Measurements from ENCODE around the gene BTBD10. TPM values are rescaled to one million over a fixed set of nuclear protein-coding genes. Genes with fewer than 3 reads are reported as not detected.

Gene BTBD10
- total RNA-seq, 1 donor from 2014 or later = 21.9 TPM

GRCh38 chr11:13473013-13473722, 10.1 kb upstream of the BTBD10 start:
- no peaks in the 10 kb centered on the region for H3K36me3 ChIP-seq
- H3K27me3 ChIP-seq = no peaks in the 10 kb centered on the region
- ATAC-seq = no peak
- H3K4me3 ChIP-seq = no peak overlapping the region
- no peak overlapping the region for H3K27ac ChIP-seq
- no peak for DNase-seq
- no peak for TF ChIP-seq CTCF (IDR thresholded peaks at IDR 0.05)
- no peaks in the 10 kb centered on the region for H3K4me1 ChIP-seq
- intact Hi-C loops (cut with DNase I) = no loop called here
- no peaks in the 10 kb centered on the region for H3K9me3 ChIP-seq

- Histone ChIP-seq H3K36me3 (no peaks in the 10 kb centered on the region), H3K4me1 (no peaks in the 10 kb centered on the region), H3K27ac (no peak overlapping the region), H3K9me3 (no peaks in the 10 kb centered on the region), H3K27me3 (no peaks in the 10 kb centered on the region), H3K4me3 (no peak overlapping the region)
- DNase-seq = no peak
- no peak for TF ChIP-seq CTCF (IDR thresholded peaks at IDR 0.05)
- ATAC-seq = no peak
- intact Hi-C loops (cut with DNase I) = no loop called here
These were observed 5.7 kb upstream of the BTBD10 start for GRCh38 chr11:13468750-13469149.

GRCh38 chr11:13465909-13466371, 2.9 kb upstream of the BTBD10 start:
- ATAC-seq = no peak
- no peaks in the 10 kb centered on the region for H3K27me3 ChIP-seq
- intact Hi-C loops (cut with DNase I) = no loop called here
- H3K4me3 ChIP-seq = no peak overlapping the region
- peaks cover 13% of the 10 kb centered on the region for H3K4me1 ChIP-seq
- DNase-seq = no peak
- H3K36me3 ChIP-seq = no peaks in the 10 kb centered on the region
- H3K9me3 ChIP-seq = no peaks in the 10 kb centered on the region
- peak; percentile 68 for TF ChIP-seq CTCF (IDR thresholded peaks at IDR 0.05)
- no peak overlapping the region for H3K27ac ChIP-seq

- Histone ChIP-seq H3K27ac (peak overlapping the region; percentile 87), H3K36me3 (no peaks in the 10 kb centered on the region), H3K9me3 (no peaks in the 10 kb centered on the region), H3K4me3 (peak overlapping the region; percentile 74), H3K27me3 (no peaks in the 10 kb centered on the region), H3K4me1 (peaks cover 21% of the 10 kb centered on the region)
- DNase-seq (no peak), ATAC-seq (no peak)
- no peak for TF ChIP-seq CTCF (IDR thresholded peaks at IDR 0.05)
- intact Hi-C loops (cut with DNase I) = no loop called here
These were observed 813 bp upstream of the BTBD10 start for GRCh38 chr11:13463779-13464290.

GRCh38 chr11:13462311-13462900, 616 bp downstream of the BTBD10 start:
- no peak for DNase-seq
- intact Hi-C loops (cut with DNase I) = no loop called here
- ATAC-seq = peak; percentile 59

More at GRCh38 chr11:13462311-13462900, 616 bp downstream of the BTBD10 start:
- Histone ChIP-seq H3K4me3 (peak overlapping the region; percentile 74), H3K4me1 (peaks cover 21% of the 10 kb centered on the region), H3K9me3 (no peaks in the 10 kb centered on the region), H3K27ac (peak overlapping the region; percentile 87), H3K27me3 (no peaks in the 10 kb centered on the region), H3K36me3 (no peaks in the 10 kb centered on the region)
- TF ChIP-seq CTCF (IDR thresholded peaks at IDR 0.05) = no peak
